Upper lobe of left lung (tissue), 4 donors: ENCODE measurements around the gene CRISPLD2.

Experiments used
- EP300 ChIP-seq, 4 donors: sonication (generic); formaldehyde crosslinking; IDR thresholded peaks; one replicate each; pipeline ENCODE4 v1.5.1; 2017; ENCODE audit warnings: antibody characterized with exemption in 4 of 4, control low read depth in 2 of 4
- POLR2A ChIP-seq, 4 donors: fragments of 450-650 bp; IDR thresholded peaks; one replicate each; pipeline ENCODE4 v1.5.1; 2016 to 2017; ENCODE audit warnings: antibody characterized with exemption in 4 of 4, mild to moderate bottlenecking in 2 of 4
- POLR2AphosphoS5 ChIP-seq, 2 donors: sonication (generic); formaldehyde crosslinking; IDR thresholded peaks; one replicate each; pipeline ENCODE4 v1.5.1; 2017; ENCODE audit warnings: antibody characterized with exemption in 2 of 2
- TF ChIP-seq, protein P1 (sequence below), 6 experiments: fragments of 450-650 bp in 4 of 6; fragments of 200-600 bp in 2 of 6; sonication (generic) in 2 of 6; IDR thresholded peaks; one replicate each; pipeline ENCODE4 v1.5.1; 2016 to 2019; ENCODE audit warnings: antibody characterized with exemption in 6 of 6

DNA sequence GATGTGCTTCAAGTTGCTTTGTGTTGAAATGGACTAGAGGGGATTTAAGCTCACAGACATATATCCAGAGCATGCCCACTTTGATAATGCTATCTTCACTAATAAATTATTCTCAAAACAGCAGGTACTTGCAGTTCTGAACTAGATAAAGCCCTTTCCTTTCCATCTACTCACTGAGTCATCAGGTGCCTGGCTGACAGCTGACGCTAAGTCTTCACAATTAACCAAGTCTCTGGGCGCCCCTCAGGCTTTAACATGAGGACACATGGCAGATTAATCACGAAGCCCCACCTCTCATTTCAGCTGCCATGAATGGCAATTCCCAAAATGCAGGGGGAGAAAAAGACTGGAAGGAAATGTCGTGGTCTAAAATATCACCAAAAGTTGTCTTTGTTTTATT lies 29.5 kb upstream of the CRISPLD2 start:
- TF ChIP-seq, protein P1, sequence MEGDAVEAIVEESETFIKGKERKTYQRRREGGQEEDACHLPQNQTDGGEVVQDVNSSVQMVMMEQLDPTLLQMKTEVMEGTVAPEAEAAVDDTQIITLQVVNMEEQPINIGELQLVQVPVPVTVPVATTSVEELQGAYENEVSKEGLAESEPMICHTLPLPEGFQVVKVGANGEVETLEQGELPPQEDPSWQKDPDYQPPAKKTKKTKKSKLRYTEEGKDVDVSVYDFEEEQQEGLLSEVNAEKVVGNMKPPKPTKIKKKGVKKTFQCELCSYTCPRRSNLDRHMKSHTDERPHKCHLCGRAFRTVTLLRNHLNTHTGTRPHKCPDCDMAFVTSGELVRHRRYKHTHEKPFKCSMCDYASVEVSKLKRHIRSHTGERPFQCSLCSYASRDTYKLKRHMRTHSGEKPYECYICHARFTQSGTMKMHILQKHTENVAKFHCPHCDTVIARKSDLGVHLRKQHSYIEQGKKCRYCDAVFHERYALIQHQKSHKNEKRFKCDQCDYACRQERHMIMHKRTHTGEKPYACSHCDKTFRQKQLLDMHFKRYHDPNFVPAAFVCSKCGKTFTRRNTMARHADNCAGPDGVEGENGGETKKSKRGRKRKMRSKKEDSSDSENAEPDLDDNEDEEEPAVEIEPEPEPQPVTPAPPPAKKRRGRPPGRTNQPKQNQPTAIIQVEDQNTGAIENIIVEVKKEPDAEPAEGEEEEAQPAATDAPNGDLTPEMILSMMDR (IDR thresholded peaks at IDR 0.05) = no peak
- TF ChIP-seq EP300 (IDR thresholded peaks at IDR 0.05) (no peak), POLR2AphosphoS5 (IDR thresholded peaks at IDR 0.05) (no peak), POLR2A (IDR thresholded peaks at IDR 0.05) (no peak)
